NCI-H1694 treated with DMSO at 0.1 percent for 48 hours (cell line): ENCODE measurements around the gene ZNRF1.

Experiments
- DNase-seq: peaks from one replicate; lab custom pipeline; 2025; lab: John Stamatoyannopoulos, UW

Gene ZNRF1

GRCh38 chr16:75099738-75100602, 101.1 kb downstream of the ZNRF1 start:
- no peak for DNase-seq

GRCh38 chr16:75100603-75100990, 101.8 kb downstream of the ZNRF1 start:
- DNase-seq = no peak

DNA sequence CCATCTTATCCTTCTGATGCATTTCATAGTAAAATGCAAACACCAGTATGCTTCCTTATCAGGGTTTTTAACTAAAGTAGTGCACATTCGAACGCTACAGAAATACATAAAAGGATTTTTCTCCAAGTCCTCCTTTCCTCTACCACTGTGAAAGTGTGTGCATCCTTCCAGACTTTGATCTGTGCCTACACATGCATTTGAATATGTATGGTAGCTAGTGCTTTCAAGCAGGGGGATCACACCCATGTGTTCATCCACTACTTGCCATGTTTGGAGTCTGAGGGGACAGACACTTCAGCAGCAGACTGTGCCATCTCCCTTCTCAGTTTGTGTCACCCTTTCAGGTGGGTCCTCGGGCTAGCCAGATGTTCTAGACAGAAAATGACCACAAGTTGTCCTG, 102.8 kb downstream of the ZNRF1 start:
- no peak for DNase-seq

- DNase-seq = no peak
Measured at GRCh38 chr16:75102595-75102994, 103.8 kb downstream of the ZNRF1 start.

- DNase-seq = no peak
Measured at GRCh38 chr16:75103994-75104393, 105.2 kb downstream of the ZNRF1 start.

DNA sequence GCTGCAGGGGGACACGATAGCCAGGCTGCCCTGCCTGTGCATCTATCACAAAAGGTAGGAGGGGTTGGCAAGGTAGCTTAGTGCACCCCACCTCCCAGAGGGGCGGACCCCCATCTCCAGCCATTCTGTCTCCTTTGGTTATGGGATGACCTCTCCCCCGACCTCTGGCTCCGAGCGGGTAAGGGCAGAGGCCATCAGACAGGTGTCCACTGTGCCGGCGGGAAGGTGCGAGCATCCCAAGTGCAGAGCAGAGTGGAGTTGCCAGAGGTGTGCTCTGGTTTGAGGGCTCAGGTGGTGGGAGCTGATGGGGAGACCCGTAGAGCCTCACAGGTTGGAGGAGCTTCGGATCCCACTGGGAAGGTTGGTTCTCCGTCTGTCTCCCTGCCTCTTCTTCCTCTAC, 106.0 kb downstream of the ZNRF1 start:
- DNase-seq = no peak

- DNase-seq = no peak
Measured at GRCh38 chr16:75105306-75106061, 106.7 kb downstream of the ZNRF1 start.

DNA sequence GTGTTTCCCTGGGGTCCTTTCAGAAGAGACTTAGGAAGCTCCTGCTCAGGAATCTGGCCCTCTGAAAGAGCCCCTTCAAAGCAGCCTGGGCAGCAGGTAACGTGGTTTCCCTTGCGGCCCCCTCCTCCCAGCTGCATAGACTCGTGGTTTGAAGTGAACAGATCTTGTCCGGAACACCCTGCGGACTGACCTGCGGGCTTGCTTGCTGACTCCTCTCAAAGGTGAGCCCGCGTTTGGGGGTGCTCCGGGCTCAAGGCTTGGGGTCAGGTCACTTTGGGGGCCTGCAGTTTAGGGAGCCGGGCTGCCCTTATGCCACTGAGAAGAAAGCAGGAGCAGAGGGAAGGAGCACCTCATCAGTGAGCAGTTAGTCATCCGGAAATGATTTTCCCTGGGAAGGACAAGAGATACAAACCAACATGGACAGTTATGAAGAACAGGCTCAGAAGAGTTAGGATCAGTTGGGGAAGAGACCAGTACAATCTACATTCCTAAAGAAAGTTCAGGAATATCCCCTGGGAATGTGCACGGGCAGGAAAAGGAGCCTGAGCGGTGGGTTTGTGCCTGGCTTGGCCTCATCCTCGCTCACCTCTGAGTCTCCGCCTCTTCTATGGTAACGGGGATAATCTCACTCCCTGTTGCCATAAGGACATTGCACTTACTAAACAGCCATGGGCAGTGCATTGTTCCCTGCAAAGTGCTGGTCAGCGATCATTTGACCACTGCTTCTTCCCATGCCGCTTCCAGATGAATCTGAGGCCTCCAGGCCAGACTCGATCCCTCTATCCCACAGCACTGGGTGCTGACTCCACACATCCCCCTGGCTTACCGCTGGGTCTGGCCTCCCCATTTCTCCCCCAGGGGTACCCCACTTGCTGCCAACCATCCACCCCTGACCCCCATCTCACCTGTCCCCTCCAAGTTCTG, 107.8 kb downstream of the ZNRF1 start:
- no peak for DNase-seq

DNA sequence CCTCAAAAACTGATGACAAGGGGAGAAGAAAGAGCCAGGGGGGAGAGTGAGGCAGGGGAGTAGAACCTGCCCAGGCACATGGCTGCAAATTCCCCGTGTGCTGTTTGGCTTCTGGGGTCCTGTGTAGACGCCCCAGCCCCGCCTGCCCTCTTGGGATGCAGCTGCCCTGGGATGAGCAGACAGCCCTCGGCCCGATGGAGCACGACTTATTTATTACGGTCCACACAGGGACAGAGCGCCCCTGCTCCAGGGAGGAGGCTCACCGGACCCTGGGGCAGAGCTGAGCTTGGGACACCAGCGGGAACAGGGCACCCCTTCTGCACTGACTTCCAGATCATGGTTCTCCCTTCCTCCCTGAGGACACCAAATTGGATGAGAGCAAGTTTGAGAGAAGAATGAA, 108.7 kb downstream of the ZNRF1 start:
- DNase-seq = no peak

- DNase-seq = peak; percentile 12
Measured at GRCh38 chr16:75108792-75109731, 110.2 kb downstream of the ZNRF1 start.

- DNase-seq = peak; percentile 37
Measured at GRCh38 chr16:75109732-75110243, 111.0 kb downstream of the ZNRF1 start.

DNA sequence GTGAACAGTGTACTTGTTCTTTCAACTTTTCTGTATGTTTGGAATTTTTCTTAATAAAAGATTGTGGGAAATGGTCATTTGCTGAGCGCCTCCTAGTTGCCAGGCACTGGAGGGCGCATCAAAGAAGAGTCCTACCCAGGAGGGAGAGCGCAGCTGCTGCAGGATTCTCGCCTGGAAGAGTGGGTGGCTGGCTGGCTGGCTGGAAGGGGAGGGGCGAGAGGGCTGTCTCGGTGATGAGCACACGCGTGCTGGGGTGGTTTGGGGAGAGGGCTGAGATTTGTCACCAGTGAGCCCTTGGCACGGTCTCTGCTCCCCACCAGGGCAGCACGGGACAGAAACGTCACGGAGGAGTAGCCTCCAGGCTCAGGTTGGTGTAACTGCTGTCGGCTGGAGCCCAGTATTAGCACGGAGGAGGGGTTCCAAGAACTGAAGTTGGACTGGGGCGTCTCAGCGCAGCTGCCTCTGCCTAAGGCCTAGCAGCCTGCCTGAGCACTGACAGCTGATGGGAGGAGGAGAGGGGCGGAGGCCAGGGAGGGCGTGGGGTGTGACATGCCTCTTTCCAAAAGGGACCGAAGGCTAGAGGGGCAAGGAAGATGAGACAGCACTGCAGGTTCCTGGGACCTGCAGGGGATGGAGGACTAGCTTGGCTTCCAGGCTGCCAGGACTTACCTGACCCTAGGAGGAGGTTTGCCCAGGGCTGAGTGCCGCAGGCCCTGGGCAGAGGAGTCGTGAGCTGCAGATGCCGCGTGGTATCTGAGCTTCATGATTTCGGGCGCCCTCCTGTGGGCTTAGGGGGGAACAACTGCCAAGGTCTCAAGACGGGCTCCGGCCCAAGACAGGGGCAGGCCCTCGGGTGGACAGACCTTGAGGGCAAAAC, 112.1 kb downstream of the ZNRF1 start:
- peak; percentile 67 for DNase-seq

DNA sequence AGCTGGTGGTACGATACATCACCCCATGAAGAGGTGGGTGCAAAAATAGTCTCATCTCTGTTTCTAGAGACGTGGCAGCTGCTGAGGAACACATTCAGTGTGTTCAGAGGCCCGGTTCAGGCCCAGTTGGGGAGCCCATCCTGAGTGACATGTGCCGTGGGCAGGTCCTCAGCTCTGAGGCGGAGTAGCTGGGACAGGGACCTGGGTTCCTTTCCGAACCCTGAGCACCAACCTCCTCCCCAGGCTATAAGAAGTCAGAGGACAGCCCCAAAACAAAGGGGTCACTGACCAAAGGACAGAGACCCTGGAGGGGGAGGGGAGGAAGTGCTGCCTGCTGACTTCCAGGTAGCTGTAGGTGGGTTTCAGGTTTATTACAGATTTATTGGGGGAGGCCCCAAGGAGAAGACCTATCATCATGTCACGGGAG, 112.7 kb downstream of the ZNRF1 start:
- DNase-seq = no peak

- DNase-seq = no peak
Measured at GRCh38 chr16:75111961-75112733, 113.3 kb downstream of the ZNRF1 start.

DNA sequence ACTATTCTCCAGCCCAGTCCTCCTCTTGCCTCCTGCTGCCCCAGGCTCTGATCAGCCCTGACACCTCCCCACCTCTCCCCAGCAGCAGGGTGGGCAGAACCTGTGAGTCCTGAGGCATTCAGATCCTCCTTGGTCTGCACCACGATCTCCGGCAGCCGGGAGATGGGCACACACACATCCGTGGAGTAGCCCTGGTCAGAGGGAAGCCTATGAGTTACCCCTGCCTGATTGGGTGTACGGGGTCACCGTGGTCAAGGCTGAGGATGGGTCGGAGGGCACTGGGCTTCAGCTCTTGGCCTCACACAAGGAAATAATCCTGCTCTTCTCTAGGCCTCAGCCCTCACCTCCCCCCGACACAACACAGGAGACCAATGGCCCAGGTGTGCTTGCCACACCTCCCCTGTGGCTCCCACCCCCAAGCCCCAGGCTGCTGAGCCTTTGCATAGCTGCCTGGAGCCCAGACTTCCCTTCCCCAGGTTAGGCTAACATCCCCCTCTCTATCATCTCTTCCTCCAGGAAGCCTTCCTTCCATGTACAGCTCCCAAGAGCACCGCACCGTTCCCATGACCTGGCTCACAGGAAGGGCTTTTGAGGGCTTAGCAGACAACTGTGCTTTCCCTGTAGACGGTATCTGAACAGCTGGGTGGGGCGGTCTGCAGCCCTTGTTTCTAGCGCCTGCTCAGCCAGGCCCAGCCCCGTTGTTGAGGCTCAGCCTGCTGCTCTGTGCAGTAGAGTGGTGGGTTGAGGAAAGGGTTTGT, 114.1 kb downstream of the ZNRF1 start:
- DNase-seq = peak; percentile 19

GRCh38 chr16:75113541-75114121, 114.8 kb downstream of the ZNRF1 start:
- no peak for DNase-seq

- DNase-seq = no peak
Measured at GRCh38 chr16:75114179-75114945, 115.5 kb downstream of the ZNRF1 start.
